HFFc6 (cell line): ENCODE measurements around the gene CCDC38. TPM values are rescaled to one million over a fixed set of nuclear protein-coding genes. Genes with fewer than 3 reads are reported as not detected.

Source experiments
- DNase-seq: peaks from one replicate; pipeline ENCODE4 v3.0.0-alpha.2; 2018
- H3K27ac Mint-ChIP-seq: 2 replicates; pipeline ENCODE4 v1.8.0; 2020; ENCODE audit warnings: mild to moderate bottlenecking, mixed read lengths
- H3K27me3 Mint-ChIP-seq: 2 replicates; pipeline ENCODE4 v1.8.0; 2021; ENCODE audit warnings: mild to moderate bottlenecking, moderate library complexity, mixed read lengths; ENCODE audit not compliant: insufficient read depth
- H3K36me3 Mint-ChIP-seq: 2 replicates; pipeline ENCODE4 v1.8.0; 2021; ENCODE audit warnings: low read depth, mixed read lengths
- H3K4me1 Mint-ChIP-seq: 2 replicates; pipeline ENCODE4 v1.8.0; 2020; ENCODE audit warnings: low read depth, mixed read lengths
- H3K4me3 Mint-ChIP-seq: 2 replicates; pipeline ENCODE4 v1.8.0; 2020; ENCODE audit warnings: mild to moderate bottlenecking, moderate library complexity, mixed read lengths
- H3K9me3 Mint-ChIP-seq: 2 replicates; pipeline ENCODE4 v1.8.0; 2020; ENCODE audit warnings: mild to moderate bottlenecking, mixed read lengths
- CTCF ChIP-seq: fragments of 200-600 bp; sonication (generic); IDR thresholded peaks from 2 replicates; pipeline ENCODE4 v1.5.0; 2021; ENCODE audit warnings: antibody characterized with exemption, mild to moderate bottlenecking
- total RNA-seq, 6 experiments: library from RNA; stranded (reverse); fragmentation: NEBNext Ultra II Directional; extraction: Animal tissue kit (Norgen Biotek cat#: 25700); gene quantifications; 2 replicates in 1 of 6; 3 replicates in 5 of 6; pipeline ENCODE4 v1.2.3, GENCODE V29; 2021

Gene CCDC38
- total RNA-seq, 6 experiments from 2014 or later = not detected

GRCh38 chr12:95978351-95978750, 35.9 kb upstream of the CCDC38 start:
- no peak for DNase-seq
- no peak overlapping the region for H3K27ac Mint-ChIP-seq
- TF ChIP-seq CTCF = no peak
- no peak overlapping the region for H3K4me3 Mint-ChIP-seq
- no peaks in the 10 kb centered on the region for H3K36me3 Mint-ChIP-seq
- no peaks in the 10 kb centered on the region for H3K9me3 Mint-ChIP-seq
- H3K27me3 Mint-ChIP-seq = peaks cover 31% of the 10 kb centered on the region
- no peaks in the 10 kb centered on the region for H3K4me1 Mint-ChIP-seq

GRCh38 chr12:95977764-95978305, 35.4 kb upstream of the CCDC38 start:
- Mint-ChIP-seq H3K4me1 (no peaks in the 10 kb centered on the region), H3K36me3 (no peaks in the 10 kb centered on the region), H3K9me3 (no peaks in the 10 kb centered on the region), H3K27ac (no peak overlapping the region), H3K4me3 (no peak overlapping the region), H3K27me3 (peaks cover 33% of the 10 kb centered on the region)
- no peak for TF ChIP-seq CTCF
- no peak for DNase-seq

DNA sequence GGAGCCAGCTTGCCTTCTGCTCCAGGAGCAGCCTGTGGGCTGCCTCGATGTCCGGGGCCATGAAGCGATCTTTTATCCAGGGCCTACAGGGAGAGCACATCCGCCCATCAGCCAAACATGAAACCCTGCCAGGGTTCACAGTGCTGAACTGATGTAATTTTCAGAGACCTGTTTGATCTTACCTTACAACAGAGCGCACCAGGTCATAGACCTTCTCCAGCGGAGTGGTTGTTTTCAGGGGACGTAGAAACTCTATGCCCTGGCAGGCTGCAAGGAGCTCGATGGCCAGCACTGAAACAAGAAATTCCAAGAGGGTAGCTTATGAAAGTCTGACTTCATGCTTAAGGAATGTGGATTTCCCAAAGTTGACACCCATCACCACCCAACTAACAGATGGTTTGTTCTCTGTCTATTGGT, 34.0 kb upstream of the CCDC38 start:
- no peaks in the 10 kb centered on the region for H3K4me1 Mint-ChIP-seq
- DNase-seq = no peak
- no peak overlapping the region for H3K27ac Mint-ChIP-seq
- TF ChIP-seq CTCF = no peak
- H3K9me3 Mint-ChIP-seq = no peaks in the 10 kb centered on the region
- H3K36me3 Mint-ChIP-seq = no peaks in the 10 kb centered on the region
- peaks cover 33% of the 10 kb centered on the region for H3K27me3 Mint-ChIP-seq
- no peak overlapping the region for H3K4me3 Mint-ChIP-seq

DNA sequence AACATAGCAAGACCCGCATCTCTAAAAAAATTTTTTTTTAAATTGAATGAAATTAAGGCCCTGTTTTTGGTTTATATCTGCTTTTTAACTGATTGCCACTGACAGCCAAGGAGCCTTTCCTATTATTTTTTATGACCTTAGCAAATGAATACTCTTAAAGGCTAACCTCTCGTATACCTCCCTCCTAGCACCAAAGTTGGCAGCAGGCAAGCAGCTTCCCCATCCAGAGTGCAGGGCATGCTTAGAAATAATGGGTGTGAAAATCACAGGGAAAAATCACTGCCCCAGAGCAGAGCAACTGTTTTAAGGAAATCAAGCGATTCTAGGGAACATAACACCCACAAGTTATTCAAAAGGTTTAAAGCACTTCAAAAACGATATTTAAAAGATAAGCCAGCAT, 33.1 kb upstream of the CCDC38 start:
- H3K36me3 Mint-ChIP-seq = no peaks in the 10 kb centered on the region
- H3K27ac Mint-ChIP-seq = no peak overlapping the region
- no peak overlapping the region for H3K4me3 Mint-ChIP-seq
- peaks cover under 1% of the 10 kb centered on the region; the same call in 1 of the 2 replicates for H3K9me3 Mint-ChIP-seq
- TF ChIP-seq CTCF = no peak
- H3K4me1 Mint-ChIP-seq = no peaks in the 10 kb centered on the region
- DNase-seq = no peak
- peaks cover 32% of the 10 kb centered on the region for H3K27me3 Mint-ChIP-seq

DNA sequence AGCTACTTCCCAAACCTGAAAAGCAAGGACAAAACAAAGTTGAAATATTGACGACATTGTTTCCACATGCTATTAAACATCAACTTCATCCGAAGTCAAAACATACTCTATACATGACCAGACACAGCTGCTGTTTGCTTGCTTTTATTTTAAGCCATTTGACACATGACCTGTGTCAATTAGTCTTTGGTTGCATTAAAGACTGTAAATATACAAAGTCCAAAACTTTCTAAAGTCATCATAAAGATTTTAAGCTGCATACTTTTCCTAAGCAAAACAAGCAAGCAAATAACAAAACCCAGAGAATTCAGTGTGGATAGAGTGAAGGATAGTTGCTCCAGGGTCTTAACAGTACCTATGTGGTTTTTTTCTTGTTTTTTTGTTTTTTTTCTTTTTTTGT, 31.9 kb upstream of the CCDC38 start:
- H3K9me3 Mint-ChIP-seq = peaks cover 7% of the 10 kb centered on the region; the same call in 1 of the 2 replicates
- no peaks in the 10 kb centered on the region for H3K4me1 Mint-ChIP-seq
- H3K27ac Mint-ChIP-seq = no peak overlapping the region
- no peak overlapping the region for H3K4me3 Mint-ChIP-seq
- peaks cover 29% of the 10 kb centered on the region for H3K27me3 Mint-ChIP-seq
- no peak for TF ChIP-seq CTCF
- no peak for DNase-seq
- no peaks in the 10 kb centered on the region for H3K36me3 Mint-ChIP-seq
